ENCODE data around the gene ERVK3-1.

DNA sequence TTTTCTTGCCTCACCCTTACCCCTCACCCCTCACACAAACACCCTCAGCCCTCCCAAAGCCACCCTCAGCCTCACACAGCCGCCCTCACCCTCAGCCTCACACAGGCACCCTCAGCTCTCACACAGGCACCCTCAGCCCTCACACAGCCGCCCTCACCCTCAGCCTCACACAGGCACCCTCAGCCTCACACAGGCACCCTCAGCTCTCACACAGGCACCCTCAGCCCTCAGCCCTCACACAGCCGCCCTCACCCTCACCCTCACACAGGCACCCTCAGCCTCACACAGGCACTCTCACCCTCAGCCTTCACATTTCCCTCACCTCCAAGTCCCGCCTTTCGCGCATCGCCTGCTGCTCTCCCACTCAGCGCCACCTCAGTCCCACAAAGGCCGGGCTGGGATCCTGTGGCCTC lies 21.3 kb downstream of the ERVK3-1 start:
- TF ChIP-seq MAX (IDR thresholded peaks at IDR 0.05), result no peak
- no peak for TF ChIP-seq POLR2AphosphoS2 (conservative IDR thresholded peaks at IDR 0.05; ENCODE audit: low read length)
- TF ChIP-seq HMGXB4 (CRISPR knock-in tag; IDR thresholded peaks at IDR 0.05; ENCODE audit: borderline replicate concordance), result no peak
- no peak for TF ChIP-seq CTCF (IDR thresholded peaks at IDR 0.05)
- no peak for TF ChIP-seq MYC (IDR thresholded peaks at IDR 0.05; ENCODE audit: borderline replicate concordance, low read length)
- TF ChIP-seq SMC3 (IDR thresholded peaks at IDR 0.05), result no peak
- no peak for TF ChIP-seq ELK1 (IDR thresholded peaks at IDR 0.05; ENCODE audit: low read depth, low read length)
- TF ChIP-seq POLR2A (IDR thresholded peaks at IDR 0.05; ENCODE audit: low read length), result no peak
- no peak for TF ChIP-seq TP53 (CRISPR knock-in tag; IDR thresholded peaks at IDR 0.05)
- no peak for TF ChIP-seq RCOR1 (IDR thresholded peaks at IDR 0.05; ENCODE audit: low read depth, low read length)
- no peak for TF ChIP-seq KDM1A (IDR thresholded peaks at IDR 0.05; ENCODE audit: low read depth)
- TF ChIP-seq SREBF2 (IDR thresholded peaks at IDR 0.05), result no peak
